Body of pancreas (tissue), 4 donors: ENCODE measurements around the gene PCDHGB6. TPM values are rescaled to one million over a fixed set of nuclear protein-coding genes. Genes with fewer than 3 reads are reported as not detected.
A peak's percentile ranks its signal among the peaks of the same experiment; 100 is the strongest.
"Not testable (repeated sequence)": the region's sequence is repeated elsewhere in the genome, so short reads cannot be mapped to it uniquely, and the experiment has no call there.

Source experiments
- ATAC-seq: fragments of 150-250 bp; one replicate; pipeline ENCODE4 v1.9.1; 2016
- DNase-seq, 4 donors: peaks; one replicate each; pipeline ENCODE4 v3.0.0-alpha.2; 2019
- H3K27ac ChIP-seq, 4 donors: fragments of 200-600 bp; sonication (generic); 1 replicate in 3 of 4; 2 replicates in 1 of 4; pipeline versions ENCODE4 v1.5.1 to v1.6.1; 2016 to 2019; ENCODE audit warnings: mild to moderate bottlenecking in 1 of 4, mixed read lengths in 1 of 4, moderate library complexity in 1 of 4
- H3K27me3 ChIP-seq, 2 donors: fragments of 200-600 bp; sonication (generic); one replicate each; pipeline ENCODE4 v1.6.0; 2016; ENCODE audit warnings: mild to moderate bottlenecking in 1 of 2
- H3K36me3 ChIP-seq, 2 donors: fragments of 200-600 bp; sonication (generic); replicated peaks in 1 of 2; 2 replicates each; pipeline ENCODE4 v1.5.1; 2016; ENCODE audit warnings: low read depth in 2 of 2; ENCODE audit not compliant: insufficient read depth in 1 of 2
- H3K4me1 ChIP-seq: fragments of 200-600 bp; sonication (generic); one replicate; pipeline ENCODE4 v1.6.0; 2016
- H3K4me3 ChIP-seq, 2 donors: fragments of 200-600 bp; sonication (generic); 1 replicate in 1 of 2; 2 replicates in 1 of 2; pipeline ENCODE4 v1.5.1; 2016 to 2019
- H3K9me3 ChIP-seq, 3 donors: fragments of 200-600 bp; sonication (generic); 1 replicate in 2 of 3; 2 replicates in 1 of 3; pipeline ENCODE4 v1.5.1; 2016
- POLR2A ChIP-seq, 3 donors: fragments of 450-650 bp; IDR thresholded peaks; one replicate each; pipeline ENCODE4 v1.6.1; 2016; ENCODE audit warnings: antibody characterized with exemption in 3 of 3, mild to moderate bottlenecking in 2 of 3
- WGBS, 2 donors: methylation state at CpG; one replicate each; pipeline ENCODE4 v1.1.5; 2017; 5-methylcytosine and 5-hydroxymethylcytosine counted together
- intact Hi-C: fragments of 100-400 bp; cut with DNase I; formaldehyde crosslinking; loops from one replicate; pipeline ENCODE4 v1.15.1; 2023
- total RNA-seq, 2 donors: library from RNA; depleted of rRNA; stranded (reverse); fragments of >200 nt; gene quantifications; one replicate each; pipeline ENCODE4 v1.1.0, GENCODE V29; 2016
- TF ChIP-seq, protein P1 (sequence below), 7 experiments: fragments of 450-650 bp in 4 of 7; fragments of 200-600 bp in 3 of 7; sonication (generic) in 3 of 7; IDR thresholded peaks; one replicate each; pipeline ENCODE4 v1.5.1; 2016 to 2019; ENCODE audit warnings: antibody characterized with exemption in 7 of 7

Gene PCDHGB6
- total RNA-seq, result 1 to 10 TPM; 4.6 to 8.0 TPM

GRCh38 chr5:141407790-141408505 is at the start of gene PCDHGB6:
PCDHGB6 (plus strand) TSS chr5:141408021; CDS start chr5:141408203, 182 bp downstream.
- H3K27me3 ChIP-seq, H3K4me1 ChIP-seq, H3K36me3 ChIP-seq, H3K27ac ChIP-seq, intact Hi-C loops, H3K4me3 ChIP-seq: not testable (repeated sequence)
- ATAC-seq (peak; percentile 73), DNase-seq (peak; percentile 27 to 56 (median 34))
- TF ChIP-seq, protein P1, sequence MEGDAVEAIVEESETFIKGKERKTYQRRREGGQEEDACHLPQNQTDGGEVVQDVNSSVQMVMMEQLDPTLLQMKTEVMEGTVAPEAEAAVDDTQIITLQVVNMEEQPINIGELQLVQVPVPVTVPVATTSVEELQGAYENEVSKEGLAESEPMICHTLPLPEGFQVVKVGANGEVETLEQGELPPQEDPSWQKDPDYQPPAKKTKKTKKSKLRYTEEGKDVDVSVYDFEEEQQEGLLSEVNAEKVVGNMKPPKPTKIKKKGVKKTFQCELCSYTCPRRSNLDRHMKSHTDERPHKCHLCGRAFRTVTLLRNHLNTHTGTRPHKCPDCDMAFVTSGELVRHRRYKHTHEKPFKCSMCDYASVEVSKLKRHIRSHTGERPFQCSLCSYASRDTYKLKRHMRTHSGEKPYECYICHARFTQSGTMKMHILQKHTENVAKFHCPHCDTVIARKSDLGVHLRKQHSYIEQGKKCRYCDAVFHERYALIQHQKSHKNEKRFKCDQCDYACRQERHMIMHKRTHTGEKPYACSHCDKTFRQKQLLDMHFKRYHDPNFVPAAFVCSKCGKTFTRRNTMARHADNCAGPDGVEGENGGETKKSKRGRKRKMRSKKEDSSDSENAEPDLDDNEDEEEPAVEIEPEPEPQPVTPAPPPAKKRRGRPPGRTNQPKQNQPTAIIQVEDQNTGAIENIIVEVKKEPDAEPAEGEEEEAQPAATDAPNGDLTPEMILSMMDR (IDR thresholded peaks at IDR 0.05), result peak in 5 of 7 experiments; percentile 37 to 55 (median 45)
- WGBS, 2 donors, result 9 to 17% methylated on average over 31 to 49 of the region's 51 CpGs
- H3K9me3 ChIP-seq, result peaks cover 0 to 77% (median 11%) of the 10 kb centered on the region in 3 donors

DNA sequence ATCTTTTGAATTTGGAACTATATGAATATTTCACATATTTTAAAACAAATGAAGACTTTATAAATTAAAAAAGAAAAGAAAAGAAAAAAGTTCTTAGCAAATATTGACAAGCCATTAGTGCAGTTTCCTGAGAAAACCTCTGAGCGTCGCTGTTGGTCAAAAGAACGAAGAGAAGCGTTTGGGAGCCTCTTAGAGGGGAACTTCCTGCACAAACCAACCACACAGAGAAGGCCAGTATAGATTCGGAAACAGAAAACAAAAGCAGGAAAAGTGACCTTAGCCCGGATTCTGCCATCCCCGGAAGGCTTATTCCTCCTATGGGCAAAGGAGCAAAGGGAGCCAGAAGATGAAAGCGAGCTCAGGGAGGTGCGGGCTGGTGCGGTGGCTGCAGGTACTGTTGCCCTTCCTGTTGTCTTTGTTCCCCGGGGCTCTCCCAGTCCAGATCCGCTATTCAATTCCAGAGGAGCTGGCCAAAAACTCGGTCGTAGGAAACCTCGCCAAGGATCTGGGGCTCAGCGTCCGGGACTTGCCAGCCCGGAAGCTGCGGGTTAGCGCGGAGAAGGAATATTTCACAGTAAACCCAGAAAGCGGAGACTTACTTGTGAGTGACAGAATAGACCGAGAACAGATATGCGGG is 47.9 kb upstream of the PCDHGB6 start, which contains the start of gene PCDHGB2:
TSS of gene PCDHGB2 (plus strand) at position 205 of the 637 bp plus-strand sequence. CDS start at position 347, 142 bp downstream.
- H3K9me3 ChIP-seq, result peaks cover 0 to 77% (median 8%) of the 10 kb centered on the region in 3 donors
- peak; percentile 24 for ATAC-seq
- no peak within 1 kb of the TSS for H3K27ac ChIP-seq
- intact Hi-C loops, result no loop called here
- TF ChIP-seq, protein P1 (IDR thresholded peaks at IDR 0.05), result peak in 4 of 7 experiments; percentile 19 to 35 (median 28)
- no peak for TF ChIP-seq POLR2A (IDR thresholded peaks at IDR 0.05)
- DNase-seq, result no peak
- no peaks in the 10 kb centered on the region for H3K36me3 ChIP-seq
- 10 to 18% methylated on average over 24 of the region's 24 CpGs for WGBS, 2 donors
- no peaks in the 10 kb centered on the region for H3K4me1 ChIP-seq
- H3K4me3 ChIP-seq, result no peak within 1 kb of the TSS
- H3K27me3 ChIP-seq, result no peaks in the 10 kb centered on the region

DNA sequence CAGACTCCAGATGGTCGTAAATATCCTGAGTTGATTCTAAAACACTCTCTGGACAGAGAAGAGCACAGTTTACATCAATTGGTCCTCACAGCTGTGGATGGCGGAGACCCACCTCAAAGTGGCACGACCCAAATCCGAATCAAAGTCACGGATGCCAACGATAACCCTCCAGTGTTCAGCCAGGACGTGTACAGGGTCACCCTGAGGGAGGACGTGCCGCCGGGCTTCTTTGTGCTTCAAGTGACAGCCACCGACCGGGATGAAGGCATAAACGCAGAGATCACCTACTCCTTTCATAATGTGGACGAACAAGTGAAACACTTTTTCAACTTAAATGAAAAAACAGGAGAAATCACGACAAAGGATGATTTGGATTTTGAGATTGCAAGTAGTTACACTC is 47.1 kb upstream of the PCDHGB6 start:
- no peaks in the 10 kb centered on the region for H3K36me3 ChIP-seq
- H3K27ac ChIP-seq, result no peak overlapping the region
- no peaks in the 10 kb centered on the region for H3K4me1 ChIP-seq
- H3K4me3 ChIP-seq, result no peak overlapping the region
- H3K9me3 ChIP-seq, result peaks cover 0 to 77% (median 8%) of the 10 kb centered on the region in 3 donors
- TF ChIP-seq, protein P1 (IDR thresholded peaks at IDR 0.05), result no peak
- no peak for TF ChIP-seq POLR2A (IDR thresholded peaks at IDR 0.05)
- ATAC-seq (no peak), DNase-seq (no peak)
- no peaks in the 10 kb centered on the region for H3K27me3 ChIP-seq
- WGBS, 2 donors, result 24 to 30% methylated on average over 15 of the region's 15 CpGs
- intact Hi-C loops, result no loop called here

- TF ChIP-seq, protein P1 (IDR thresholded peaks at IDR 0.05), result no peak
- TF ChIP-seq POLR2A (IDR thresholded peaks at IDR 0.05), result no peak
- H3K4me1 ChIP-seq, result no peaks in the 10 kb centered on the region
- ATAC-seq (no peak), DNase-seq (no peak)
- no peaks in the 10 kb centered on the region for H3K36me3 ChIP-seq
- intact Hi-C loops, result no loop called here
- H3K4me3 ChIP-seq, result no peak overlapping the region
- H3K27ac ChIP-seq, result no peak overlapping the region
- H3K9me3 ChIP-seq, result peaks cover 0 to 66% (median 14%) of the 10 kb centered on the region in 3 donors
- H3K27me3 ChIP-seq, result no peaks in the 10 kb centered on the region
These were observed 45.1 kb upstream of the PCDHGB6 start for GRCh38 chr5:141362719-141363118.
